ENCODE measurements around the gene PLEKHA1.

DNA sequence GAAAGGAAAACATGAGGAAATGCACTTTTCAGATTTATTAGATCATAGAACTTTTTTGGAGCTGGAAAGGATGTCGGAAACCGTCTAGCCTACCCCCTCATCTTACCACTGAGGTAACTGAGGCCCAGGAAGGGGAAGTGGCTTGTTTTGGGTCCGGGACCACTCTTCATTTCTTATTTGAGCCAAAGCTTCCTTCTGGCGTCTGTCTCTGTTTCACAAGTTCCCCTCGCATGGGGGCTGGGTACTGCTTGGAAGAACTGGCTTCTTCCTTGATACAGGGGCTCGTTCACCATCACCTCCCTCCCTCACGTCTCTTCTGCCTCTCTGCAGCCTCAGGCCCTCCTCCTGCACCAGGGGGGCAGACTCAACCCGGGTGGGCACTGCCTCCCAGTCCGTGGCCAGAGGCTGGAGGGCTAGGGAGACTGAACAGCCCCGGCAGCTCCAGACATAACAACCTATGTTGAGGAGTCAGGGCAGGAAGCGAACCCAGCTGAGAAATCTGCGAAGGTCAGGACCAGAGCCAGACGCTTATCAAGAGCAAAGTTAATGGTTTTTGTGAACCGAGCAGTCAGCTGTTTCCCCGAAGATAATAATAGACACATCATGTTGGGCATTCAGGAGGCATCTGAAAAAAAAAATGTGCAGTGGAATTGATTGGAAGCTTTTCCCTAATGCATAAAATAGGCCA, 99.8 kb downstream of the PLEKHA1 start:
- TF ChIP-seq, protein P1, sequence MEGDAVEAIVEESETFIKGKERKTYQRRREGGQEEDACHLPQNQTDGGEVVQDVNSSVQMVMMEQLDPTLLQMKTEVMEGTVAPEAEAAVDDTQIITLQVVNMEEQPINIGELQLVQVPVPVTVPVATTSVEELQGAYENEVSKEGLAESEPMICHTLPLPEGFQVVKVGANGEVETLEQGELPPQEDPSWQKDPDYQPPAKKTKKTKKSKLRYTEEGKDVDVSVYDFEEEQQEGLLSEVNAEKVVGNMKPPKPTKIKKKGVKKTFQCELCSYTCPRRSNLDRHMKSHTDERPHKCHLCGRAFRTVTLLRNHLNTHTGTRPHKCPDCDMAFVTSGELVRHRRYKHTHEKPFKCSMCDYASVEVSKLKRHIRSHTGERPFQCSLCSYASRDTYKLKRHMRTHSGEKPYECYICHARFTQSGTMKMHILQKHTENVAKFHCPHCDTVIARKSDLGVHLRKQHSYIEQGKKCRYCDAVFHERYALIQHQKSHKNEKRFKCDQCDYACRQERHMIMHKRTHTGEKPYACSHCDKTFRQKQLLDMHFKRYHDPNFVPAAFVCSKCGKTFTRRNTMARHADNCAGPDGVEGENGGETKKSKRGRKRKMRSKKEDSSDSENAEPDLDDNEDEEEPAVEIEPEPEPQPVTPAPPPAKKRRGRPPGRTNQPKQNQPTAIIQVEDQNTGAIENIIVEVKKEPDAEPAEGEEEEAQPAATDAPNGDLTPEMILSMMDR (IDR thresholded peaks at IDR 0.05; ENCODE audit: low read depth, low read length) = no peak
- TF ChIP-seq POLR2A (IDR thresholded peaks at IDR 0.05; ENCODE audit: extremely low read depth, insufficient read length) = no peak

All from NB4 (cell line).